Vagina (tissue), 2 donors: ENCODE measurements around the gene FGF22. TPM values are rescaled to one million over a fixed set of nuclear protein-coding genes. Genes with fewer than 3 reads are reported as not detected.
"Not testable (repeated sequence)": the region's sequence is repeated elsewhere in the genome, so short reads cannot be mapped to it uniquely, and the experiment has no call there.

Source experiments
- DNase-seq, 2 donors: peaks; one replicate each; pipeline ENCODE4 v3.0.0-alpha.2; 2017; ENCODE audit errors: extremely low spot score in 2 of 2
- H3K27ac ChIP-seq: fragments of 200-600 bp; sonication (generic); one replicate; pipeline ENCODE4 v1.5.1; 2019
- H3K27me3 ChIP-seq: fragments of 200-600 bp; sonication (generic); one replicate; pipeline ENCODE4 v1.5.1; 2019
- H3K36me3 ChIP-seq, 2 donors: fragments of 200-600 bp; sonication (generic); one replicate each; pipeline ENCODE4 v1.5.1; 2017 to 2019
- H3K4me1 ChIP-seq: fragments of 200-600 bp; sonication (generic); one replicate; pipeline ENCODE4 v1.5.1; 2019
- H3K4me3 ChIP-seq, 2 donors: fragments of 200-600 bp; sonication (generic); 1 replicate in 1 of 2; 2 replicates in 1 of 2; pipeline ENCODE4 v1.5.1; 2016 to 2019
- H3K9me3 ChIP-seq: fragments of 200-600 bp; sonication (generic); one replicate; pipeline ENCODE4 v1.5.1; 2019
- POLR2A ChIP-seq, 2 donors: fragments of 450-650 bp; IDR thresholded peaks; one replicate each; pipeline ENCODE4 v1.6.1; 2017; ENCODE audit warnings: antibody characterized with exemption in 2 of 2, mild to moderate bottlenecking in 2 of 2, moderate library complexity in 2 of 2
- POLR2AphosphoS5 ChIP-seq, 2 donors: sonication (generic); formaldehyde crosslinking; IDR thresholded peaks; one replicate each; pipeline ENCODE4 v1.9.0; 2017; ENCODE audit warnings: antibody characterized with exemption in 2 of 2, mild to moderate bottlenecking in 2 of 2, low read depth in 1 of 2; ENCODE audit not compliant: insufficient read depth in 1 of 2
- intact Hi-C: fragments of 100-400 bp; cut with DNase I; formaldehyde crosslinking; loops from one replicate; pipeline ENCODE4 v1.15.1; 2023
- total RNA-seq: library from RNA; depleted of rRNA; stranded (reverse); fragments of >200 nt; gene quantifications from one replicate; pipeline ENCODE4 v1.2.3, GENCODE V29; 2016
- TF ChIP-seq, protein P1 (sequence below), 3 experiments: fragments of 450-650 bp in 2 of 3; fragments of 200-600 bp in 1 of 3; sonication (generic) in 1 of 3; IDR thresholded peaks; one replicate each; pipeline ENCODE4 v1.5.1; 2017 to 2019; ENCODE audit warnings: antibody characterized with exemption in 3 of 3, mild to moderate bottlenecking in 2 of 3, moderate library complexity in 2 of 3

FGF22 gene
- total RNA-seq, 1 donor from 2014 or later = not detected

DNA sequence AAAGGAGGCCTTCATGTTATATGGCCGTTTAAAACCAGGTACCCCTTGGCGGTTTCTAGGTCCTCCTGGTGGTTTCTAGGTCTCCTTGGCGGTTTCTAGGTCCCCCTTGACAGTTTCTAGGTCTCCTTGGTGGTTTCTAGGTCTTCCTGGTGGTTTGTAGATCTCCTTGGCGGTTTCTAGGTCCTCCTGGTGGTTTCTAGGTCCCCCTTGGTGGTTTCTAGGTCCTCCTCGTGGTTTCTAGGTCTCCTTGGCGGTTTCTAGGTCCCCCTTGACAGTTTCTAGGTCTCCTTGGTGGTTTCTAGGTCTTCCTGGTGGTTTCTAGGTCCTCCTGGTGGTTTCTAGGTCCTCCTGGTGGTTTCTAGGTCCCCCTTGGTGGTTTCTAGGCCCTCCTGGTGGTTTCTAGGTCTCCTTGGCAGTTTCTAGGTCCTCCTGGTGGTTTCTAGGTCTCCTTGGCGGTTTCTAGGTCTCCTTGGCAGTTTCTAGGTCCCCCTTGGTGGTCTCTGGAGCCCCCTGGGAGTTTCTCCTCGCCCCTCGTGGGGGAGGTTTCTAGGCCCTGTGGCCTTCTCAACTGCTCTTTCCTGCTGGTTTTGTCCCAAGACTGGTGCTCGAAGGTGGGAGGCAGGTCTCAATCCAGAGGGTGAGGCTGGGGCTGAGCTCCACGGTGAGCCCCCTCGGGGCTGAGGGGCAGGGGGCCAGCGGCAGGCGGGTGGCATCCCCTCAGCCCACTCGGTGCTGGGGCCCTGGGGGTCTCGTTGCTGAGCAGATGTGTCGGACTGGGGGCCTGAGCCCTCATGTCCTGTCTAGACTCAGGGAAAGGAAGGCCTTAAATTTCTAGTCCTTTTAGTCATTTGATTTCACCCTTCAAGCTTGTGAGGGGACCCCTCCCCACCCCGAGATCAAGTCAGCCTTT is 42.0 kb upstream of the FGF22 start:
- Histone ChIP-seq H3K9me3 (no peaks in the 10 kb centered on the region), H3K4me3 (no peak overlapping the region), H3K27me3 (no peaks in the 10 kb centered on the region), H3K27ac (no peak overlapping the region), H3K4me1 (no peaks in the 10 kb centered on the region), H3K36me3 (no peaks in the 10 kb centered on the region)
- intact Hi-C loops = no loop called here
- TF ChIP-seq POLR2A (IDR thresholded peaks at IDR 0.05) (no peak), POLR2AphosphoS5 (IDR thresholded peaks at IDR 0.05; ENCODE audit: insufficient read depth in 1 of 2, low read depth in 1 of 2) (no peak)
- TF ChIP-seq, protein P1, sequence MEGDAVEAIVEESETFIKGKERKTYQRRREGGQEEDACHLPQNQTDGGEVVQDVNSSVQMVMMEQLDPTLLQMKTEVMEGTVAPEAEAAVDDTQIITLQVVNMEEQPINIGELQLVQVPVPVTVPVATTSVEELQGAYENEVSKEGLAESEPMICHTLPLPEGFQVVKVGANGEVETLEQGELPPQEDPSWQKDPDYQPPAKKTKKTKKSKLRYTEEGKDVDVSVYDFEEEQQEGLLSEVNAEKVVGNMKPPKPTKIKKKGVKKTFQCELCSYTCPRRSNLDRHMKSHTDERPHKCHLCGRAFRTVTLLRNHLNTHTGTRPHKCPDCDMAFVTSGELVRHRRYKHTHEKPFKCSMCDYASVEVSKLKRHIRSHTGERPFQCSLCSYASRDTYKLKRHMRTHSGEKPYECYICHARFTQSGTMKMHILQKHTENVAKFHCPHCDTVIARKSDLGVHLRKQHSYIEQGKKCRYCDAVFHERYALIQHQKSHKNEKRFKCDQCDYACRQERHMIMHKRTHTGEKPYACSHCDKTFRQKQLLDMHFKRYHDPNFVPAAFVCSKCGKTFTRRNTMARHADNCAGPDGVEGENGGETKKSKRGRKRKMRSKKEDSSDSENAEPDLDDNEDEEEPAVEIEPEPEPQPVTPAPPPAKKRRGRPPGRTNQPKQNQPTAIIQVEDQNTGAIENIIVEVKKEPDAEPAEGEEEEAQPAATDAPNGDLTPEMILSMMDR (IDR thresholded peaks at IDR 0.05) = no peak
- DNase-seq = no peak

DNA sequence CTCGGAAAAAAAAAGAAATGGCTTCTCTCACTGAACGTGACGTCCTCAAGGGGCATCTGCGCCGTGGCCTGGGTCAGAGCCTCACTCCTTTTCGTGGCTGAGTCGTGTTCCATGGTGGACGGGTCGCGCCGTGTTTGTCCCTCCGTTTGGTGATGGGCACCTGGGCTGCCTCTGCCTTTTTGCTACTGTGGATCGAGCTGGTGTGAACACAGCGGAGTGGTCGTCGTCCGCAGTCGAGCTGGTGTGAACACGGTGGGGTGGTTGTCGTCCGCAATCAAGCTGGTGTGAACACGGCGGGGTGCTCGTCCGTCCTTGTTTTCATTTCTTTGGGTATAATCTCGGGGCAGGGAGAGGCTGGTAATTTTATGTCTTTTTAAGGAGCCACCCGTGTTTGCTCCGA is 38.4 kb upstream of the FGF22 start:
- H3K4me3 ChIP-seq = no peak overlapping the region
- H3K27me3 ChIP-seq = no peaks in the 10 kb centered on the region
- no peaks in the 10 kb centered on the region for H3K36me3 ChIP-seq
- intact Hi-C loops = no loop called here
- no peaks in the 10 kb centered on the region for H3K4me1 ChIP-seq
- no peak overlapping the region for H3K27ac ChIP-seq
- DNase-seq = no peak
- no peaks in the 10 kb centered on the region for H3K9me3 ChIP-seq
- TF ChIP-seq POLR2A (IDR thresholded peaks at IDR 0.05) (no peak), POLR2AphosphoS5 (IDR thresholded peaks at IDR 0.05; ENCODE audit: insufficient read depth in 1 of 2, low read depth in 1 of 2) (no peak)
- TF ChIP-seq, protein P1 (IDR thresholded peaks at IDR 0.05) = no peak

DNA sequence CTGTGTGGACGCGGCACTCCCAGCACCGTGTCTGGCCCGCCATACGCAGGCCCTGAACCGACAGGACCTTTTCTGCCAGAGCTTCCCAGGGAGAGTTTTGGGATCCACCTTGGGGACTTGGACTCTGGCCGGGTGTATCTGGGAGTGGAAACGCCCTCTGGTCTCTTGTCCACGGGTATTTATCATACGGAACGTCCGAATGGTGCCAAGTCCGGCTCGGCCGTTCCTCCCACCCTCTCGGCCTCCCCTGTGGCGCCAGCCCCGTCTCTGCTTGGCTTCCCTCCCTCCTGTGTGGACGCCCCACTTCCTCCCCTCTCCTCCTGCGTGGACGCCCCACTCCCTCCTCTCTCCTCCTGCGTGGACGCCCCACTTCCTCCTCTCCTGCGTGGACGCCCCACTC is 37.9 kb upstream of the FGF22 start:
- DNase-seq = no peak
- Histone ChIP-seq H3K27me3 (no peaks in the 10 kb centered on the region), H3K9me3 (no peaks in the 10 kb centered on the region), H3K4me1 (no peaks in the 10 kb centered on the region), H3K27ac (no peak overlapping the region), H3K36me3 (no peaks in the 10 kb centered on the region), H3K4me3 (no peak overlapping the region)
- intact Hi-C loops = no loop called here
- TF ChIP-seq, protein P1 (IDR thresholded peaks at IDR 0.05) = no peak
- TF ChIP-seq POLR2A (IDR thresholded peaks at IDR 0.05) (no peak), POLR2AphosphoS5 (IDR thresholded peaks at IDR 0.05; ENCODE audit: insufficient read depth in 1 of 2, low read depth in 1 of 2) (no peak)

DNA sequence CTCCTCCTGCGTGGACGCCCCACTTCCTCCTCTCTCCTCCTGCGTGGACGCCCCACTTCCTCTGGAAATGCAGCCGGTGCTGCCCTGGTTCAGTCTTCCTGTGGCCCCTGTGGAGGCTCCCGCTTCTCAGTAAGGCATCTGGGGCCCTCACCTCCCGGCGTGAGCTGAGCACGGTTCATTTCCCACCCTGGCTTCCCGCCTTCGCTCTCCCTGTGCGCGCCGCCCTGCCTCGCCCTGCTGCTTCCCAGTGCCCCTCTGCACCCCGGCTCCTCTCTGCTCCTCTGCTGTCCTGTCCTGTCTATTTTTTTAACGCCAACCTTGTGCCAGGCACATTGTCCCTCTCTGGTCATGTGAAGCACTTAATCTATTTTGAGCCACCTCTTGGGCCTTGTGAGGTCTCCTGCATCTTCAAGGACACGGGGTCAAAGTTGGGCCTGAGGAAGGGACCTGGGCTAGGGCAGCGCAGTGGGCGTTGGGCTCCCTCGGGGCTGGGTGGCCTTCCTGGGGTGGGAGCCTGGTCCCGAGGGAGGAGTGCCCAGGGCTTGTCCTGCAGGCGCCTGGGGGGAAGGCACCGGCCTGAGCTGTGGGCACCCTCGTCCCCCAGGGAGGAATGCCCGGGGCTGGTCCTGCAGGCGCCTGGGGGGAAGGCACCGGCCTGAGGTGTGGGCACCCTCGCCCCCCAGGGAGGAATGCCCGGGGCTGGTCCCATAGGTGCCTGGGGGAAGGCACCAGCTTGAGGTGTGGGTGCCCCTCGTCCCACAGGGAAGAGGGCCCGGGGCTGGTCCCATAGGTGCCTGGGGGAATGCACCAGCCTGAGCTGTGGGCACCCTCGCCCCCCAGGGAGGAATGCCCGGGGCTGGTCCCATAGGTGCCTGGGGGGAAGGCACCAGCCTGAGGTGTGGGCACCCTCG is 37.0 kb upstream of the FGF22 start:
- Histone ChIP-seq H3K9me3 (no peaks in the 10 kb centered on the region), H3K4me1 (no peaks in the 10 kb centered on the region), H3K27ac (no peak overlapping the region), H3K36me3 (no peaks in the 10 kb centered on the region), H3K27me3 (no peaks in the 10 kb centered on the region), H3K4me3 (no peak overlapping the region)
- TF ChIP-seq POLR2A (IDR thresholded peaks at IDR 0.05) = no peak
- TF ChIP-seq, protein P1 (IDR thresholded peaks at IDR 0.05) = no peak
- TF ChIP-seq POLR2AphosphoS5 (IDR thresholded peaks at IDR 0.05; ENCODE audit: insufficient read depth in 1 of 2, low read depth in 1 of 2) = no peak
- intact Hi-C loops = no loop called here
- no peak for DNase-seq

DNA sequence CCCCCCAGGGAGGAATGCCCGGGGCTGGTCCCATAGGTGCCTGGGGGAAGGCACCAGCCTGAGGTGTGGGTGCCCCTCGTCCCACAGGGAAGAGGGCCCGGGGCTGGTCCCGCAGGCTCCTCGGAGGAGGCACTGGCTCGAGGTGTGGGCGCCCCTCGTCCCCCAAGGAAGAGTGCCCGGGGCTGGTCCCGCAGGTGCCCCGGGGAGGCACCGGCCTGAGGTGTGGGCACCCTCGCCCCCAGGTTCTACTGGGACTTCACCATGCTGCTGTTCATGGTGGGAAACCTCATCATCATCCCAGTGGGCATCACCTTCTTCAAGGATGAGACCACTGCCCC is 36.4 kb upstream of the FGF22 start:
- H3K27me3 ChIP-seq, H3K4me3 ChIP-seq, intact Hi-C loops, H3K9me3 ChIP-seq, H3K4me1 ChIP-seq, DNase-seq, H3K36me3 ChIP-seq, H3K27ac ChIP-seq: not testable (repeated sequence)

DNA sequence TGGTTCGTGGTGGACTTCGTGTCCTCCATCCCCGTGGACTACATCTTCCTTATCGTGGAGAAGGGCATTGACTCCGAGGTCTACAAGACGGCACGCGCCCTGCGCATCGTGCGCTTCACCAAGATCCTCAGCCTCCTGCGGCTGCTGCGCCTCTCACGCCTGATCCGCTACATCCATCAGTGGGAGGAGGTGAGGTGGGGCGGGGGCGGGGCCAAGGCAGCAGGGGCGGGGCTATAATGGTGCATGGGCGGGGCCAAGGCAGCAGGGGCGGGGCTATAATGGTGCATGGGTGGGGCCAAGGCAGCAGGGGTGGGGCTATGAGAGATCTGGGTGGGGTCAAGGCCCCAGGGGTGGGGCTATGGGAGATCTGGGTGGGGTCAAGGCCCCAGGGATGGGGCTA is 35.9 kb upstream of the FGF22 start:
- intact Hi-C loops, DNase-seq, H3K4me1 ChIP-seq, H3K9me3 ChIP-seq, H3K27me3 ChIP-seq, H3K36me3 ChIP-seq, H3K4me3 ChIP-seq, H3K27ac ChIP-seq: not testable (repeated sequence)
